ENCODE results near the gene TARP.

The TARP gene

DNA sequence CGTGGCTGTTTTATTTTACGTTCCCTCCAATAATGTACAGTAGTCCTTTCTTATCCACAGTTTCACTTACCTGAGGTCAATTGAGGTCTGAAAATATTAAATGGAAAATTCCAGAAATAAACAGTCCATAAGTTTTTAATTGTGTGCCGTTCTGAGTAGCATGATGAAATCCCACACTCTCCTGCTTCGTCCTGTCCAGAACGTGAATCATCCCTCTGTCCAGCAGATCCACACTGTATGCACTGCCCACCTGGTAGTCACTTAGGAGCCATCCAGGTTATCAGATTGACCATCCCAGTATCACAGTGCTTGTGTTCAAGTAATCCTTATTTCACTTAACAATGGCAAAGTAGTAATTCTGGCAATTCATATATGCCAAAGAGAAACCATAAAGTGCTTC is 49.0 kb downstream of the TARP start:
- Histone ChIP-seq H2BK120ac (ENCODE audit: low read depth, low read length) (no peak overlapping the region), H3K23ac (ENCODE audit: low read depth, low read length) (no peak overlapping the region), H3K79me1 (ENCODE audit: low read depth in 1 of 2, low read length in 2 of 2) (0 out of 4 replicates have a peak, but pooled peaks cover 0 to 3% of the 10 kb centered on the region in 2 experiments), H2AK9ac (replicated peaks; ENCODE audit: low read depth, low read length, poor library complexity) (no peak overlapping the region), H4K20me1 (ENCODE audit: insufficient read depth, low read length) (no peaks in the 10 kb centered on the region), H3K4me1 (ENCODE audit: control insufficient read depth, insufficient read depth, low read length) (peaks cover 6% of the 10 kb centered on the region), H2AFZ (replicated peaks; ENCODE audit: low read length, poor library complexity) (no peak overlapping the region), H3K14ac (replicated peaks; ENCODE audit: low read depth, low read length) (no peak overlapping the region), H3K9me1 (ENCODE audit: insufficient read depth, low read length) (peaks cover 2% of the 10 kb centered on the region), H3K27ac (ENCODE audit: insufficient read depth, low read length) (no peak overlapping the region), H3K27me3 (ENCODE audit: control insufficient read depth, insufficient read depth, low read length) (no peaks in the 10 kb centered on the region), H3K18ac (ENCODE audit: low read depth, low read length) (no peak overlapping the region), H2BK15ac (ENCODE audit: low read depth, low read length) (no peak overlapping the region), H3K9ac (ENCODE audit: low read depth, low read length) (no peak overlapping the region), H3K36me3 (ENCODE audit: control insufficient read depth, insufficient read depth, low read length) (peaks cover 28% of the 10 kb centered on the region), H3K4me3 (ENCODE audit: insufficient read depth, low read depth, low read length) (no peak overlapping the region), H2BK20ac (ENCODE audit: low read depth, low read length) (no peak overlapping the region), H4K8ac (ENCODE audit: low read depth in 2 of 2, low read length in 2 of 2) (no peak overlapping the region), H3K4ac (ENCODE audit: low read depth, low read length) (no peak overlapping the region), H4K5ac (ENCODE audit: low read depth, low read length) (no peak overlapping the region), H3K56ac (ENCODE audit: extremely low read depth, insufficient read depth, low read length) (no peak overlapping the region), H2BK5ac (ENCODE audit: low read depth, low read length, poor library complexity, severe bottlenecking) (no peak overlapping the region), H3K9me3 (ENCODE audit: control insufficient read depth, insufficient read depth, low read length) (no peaks in the 10 kb centered on the region), H2AK5ac (ENCODE audit: low read depth, low read length) (no peak overlapping the region), H3K4me2 (ENCODE audit: low read depth, low read length) (no peak overlapping the region), H4K91ac (ENCODE audit: insufficient read depth, low read depth, low read length) (no peak overlapping the region)
- in situ Hi-C loops (cut with MboI; ENCODE audit: low sequenced_read_pairs) = loop anchor here (5.0 kb wide), 1 partner anchor 117 kb away; no protein-coding TSS in a partner anchor
- CTCF ChIA-PET = interaction anchor here (0.7 kb wide), 1 partner anchor 9 kb away, joined by 4 read pairs; no protein-coding TSS in a partner anchor
- WGBS, 2 experiments (ENCODE audit: extremely low coverage in 2 of 2, insufficient read length in 1 of 2) = no CpG with 5 or more reads among the region's 5 CpGs
- TF ChIP-seq, protein P1, sequence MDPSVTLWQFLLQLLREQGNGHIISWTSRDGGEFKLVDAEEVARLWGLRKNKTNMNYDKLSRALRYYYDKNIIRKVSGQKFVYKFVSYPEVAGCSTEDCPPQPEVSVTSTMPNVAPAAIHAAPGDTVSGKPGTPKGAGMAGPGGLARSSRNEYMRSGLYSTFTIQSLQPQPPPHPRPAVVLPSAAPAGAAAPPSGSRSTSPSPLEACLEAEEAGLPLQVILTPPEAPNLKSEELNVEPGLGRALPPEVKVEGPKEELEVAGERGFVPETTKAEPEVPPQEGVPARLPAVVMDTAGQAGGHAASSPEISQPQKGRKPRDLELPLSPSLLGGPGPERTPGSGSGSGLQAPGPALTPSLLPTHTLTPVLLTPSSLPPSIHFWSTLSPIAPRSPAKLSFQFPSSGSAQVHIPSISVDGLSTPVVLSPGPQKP (IDR thresholded peaks at IDR 0.05; ENCODE audit: borderline replicate concordance, low read depth, low read length) = no peak
- no peak for TF ChIP-seq RCOR1 (IDR thresholded peaks at IDR 0.05; ENCODE audit: insufficient replicate concordance, low read length)
- TF ChIP-seq POLR2A (IDR thresholded peaks at IDR 0.05; ENCODE audit: low read depth, low read length) = no peak
- POLR2A ChIA-PET (ENCODE audit: unreplicated experiment) = no interaction called here
- intact Hi-C loops (cut with micrococcal nuclease) = no loop called here
- dilution Hi-C loops (cut with HindIII; ENCODE audit: low sequenced_read_pairs, unreplicated experiment) = no loop called here
- BruUV-seq (replicated peaks) = no TSS peak
- ATAC-seq (ENCODE audit: low read depth) (peak; percentile 48; the same call in 1 of the 2 replicates), DNase-seq (peak; percentile 25)
